Stimulated activated naive CD8-positive, alpha-beta T cell treated with anti-CD3 and anti-CD28 coated beads, Interleukin-15, amount 100 ng/mL, for 72 hours (primary cell): ENCODE data around the gene CHCHD5.
"Not testable (repeated sequence)": the region's sequence is repeated elsewhere in the genome, so short reads cannot be mapped to it uniquely, and the experiment has no call there.

Source experiments
- ATAC-seq: fragments of 150-1000 bp; cut with Tn5 transposase; 2 replicates; pipeline ENCODE4 v1.10.0; 2021; ENCODE audit warnings: mild to moderate bottlenecking, moderate library complexity
- DNase-seq, 2 donors: peaks; one replicate each; pipeline ENCODE4 v3.0.0; 2021 to 2022
- H3K27ac Mint-ChIP-seq, 2 donors: one replicate each; pipeline ENCODE4 v1.8.0; 2022; ENCODE audit warnings: mild to moderate bottlenecking in 2 of 2, mixed read lengths in 2 of 2, moderate library complexity in 2 of 2
- H3K27me3 Mint-ChIP-seq: one replicate; pipeline ENCODE4 v1.8.0; 2022; ENCODE audit warnings: mixed read lengths
- H3K4me1 Mint-ChIP-seq: one replicate; pipeline ENCODE4 v1.8.0; 2022; ENCODE audit warnings: mild to moderate bottlenecking, mixed read lengths
- H3K4me3 Mint-ChIP-seq, 2 donors: one replicate each; pipeline ENCODE4 v1.8.0; 2022; ENCODE audit warnings: mild to moderate bottlenecking in 2 of 2, mixed read lengths in 2 of 2, moderate library complexity in 1 of 2
- H3K9me3 Mint-ChIP-seq, 2 donors: one replicate each; pipeline ENCODE4 v1.8.0; 2022; ENCODE audit warnings: mixed read lengths in 2 of 2

The CHCHD5 gene

GRCh38 chr2:112584134-112584890 is at the start of gene CHCHD5:
TSS of gene CHCHD5 (plus strand) at chr2:112584609. CDS start at chr2:112584648, 39 bp downstream.
- Mint-ChIP-seq H3K4me1 (peaks cover 42% of the 10 kb centered on the region), H3K27me3 (no peaks in the 10 kb centered on the region), H3K4me3 (peak within 1 kb of the TSS; percentile 96 to 97), H3K9me3 (no peaks in the 10 kb centered on the region), H3K27ac (peak within 1 kb of the TSS; percentile 98 to 99)
- peak; percentile 92 for ATAC-seq
- peak; percentile 92 to 96 for DNase-seq

- ATAC-seq, result no peak
- no peak overlapping the region for H3K4me3 Mint-ChIP-seq
- no peak for DNase-seq
- no peaks in the 10 kb centered on the region for H3K9me3 Mint-ChIP-seq
- no peak overlapping the region for H3K27ac Mint-ChIP-seq
- no peaks in the 10 kb centered on the region for H3K4me1 Mint-ChIP-seq
- no peaks in the 10 kb centered on the region for H3K27me3 Mint-ChIP-seq
These were observed 49.6 kb upstream of the CHCHD5 start for GRCh38 chr2:112534826-112535225.

GRCh38 chr2:112536665-112537064 is 47.7 kb upstream of the CHCHD5 start:
- H3K27ac Mint-ChIP-seq, ATAC-seq, DNase-seq, H3K9me3 Mint-ChIP-seq, H3K4me3 Mint-ChIP-seq, H3K27me3 Mint-ChIP-seq: not testable (repeated sequence)
- H3K4me1 Mint-ChIP-seq, result peaks cover 12% of the 10 kb centered on the region

GRCh38 chr2:112539306-112539705 is 45.1 kb upstream of the CHCHD5 start:
- no peak overlapping the region for H3K27ac Mint-ChIP-seq
- H3K9me3 Mint-ChIP-seq, result no peaks in the 10 kb centered on the region
- H3K4me1 Mint-ChIP-seq, result peaks cover 12% of the 10 kb centered on the region
- H3K27me3 Mint-ChIP-seq, result no peaks in the 10 kb centered on the region
- ATAC-seq, result no peak
- H3K4me3 Mint-ChIP-seq, result no peak overlapping the region
- DNase-seq, result no peak

- Mint-ChIP-seq H3K4me1 (peaks cover 12% of the 10 kb centered on the region), H3K4me3 (no peak overlapping the region)
- ATAC-seq, result no peak
These were observed 43.5 kb upstream of the CHCHD5 start for GRCh38 chr2:112540906-112541305.

GRCh38 chr2:112541315-112542122 is 42.9 kb upstream of the CHCHD5 start:
- H3K9me3 Mint-ChIP-seq, result no peaks in the 10 kb centered on the region
- ATAC-seq (peak; percentile 90), DNase-seq (peak in 1 of 2 donors; percentile 82)
- H3K27ac Mint-ChIP-seq, result peak overlapping the region in 1 of 2 donors; percentile 92
- peaks cover 12% of the 10 kb centered on the region for H3K4me1 Mint-ChIP-seq
- no peaks in the 10 kb centered on the region for H3K27me3 Mint-ChIP-seq
- no peak overlapping the region for H3K4me3 Mint-ChIP-seq

More at GRCh38 chr2:112540906-112541305, 43.5 kb upstream of the CHCHD5 start:
- Mint-ChIP-seq H3K27ac (peak overlapping the region in 1 of 2 donors; percentile 92), H3K27me3 (no peaks in the 10 kb centered on the region), H3K9me3 (no peaks in the 10 kb centered on the region)
- DNase-seq, result no peak

- no peaks in the 10 kb centered on the region for H3K9me3 Mint-ChIP-seq
- DNase-seq, result peak; percentile 80 to 81
- H3K27me3 Mint-ChIP-seq, result no peaks in the 10 kb centered on the region
- no peak within 1 kb of the TSS for H3K4me3 Mint-ChIP-seq
- peaks cover 12% of the 10 kb centered on the region for H3K4me1 Mint-ChIP-seq
- H3K27ac Mint-ChIP-seq, result peak within 1 kb of the TSS in 1 of 2 donors; percentile 92
- ATAC-seq, result peak; percentile 88
These were observed 42.1 kb upstream of the CHCHD5 start, which contains the start of gene POLR1B for GRCh38 chr2:112542123-112542983. TSS of gene POLR1B (plus strand) at chr2:112542465. CDS start at chr2:112542495, 30 bp downstream.

- no peak overlapping the region for H3K27ac Mint-ChIP-seq
- ATAC-seq, result peak; percentile 10
- DNase-seq, result peak; percentile 8 to 11
- H3K27me3 Mint-ChIP-seq, result no peaks in the 10 kb centered on the region
- no peaks in the 10 kb centered on the region for H3K9me3 Mint-ChIP-seq
- H3K4me3 Mint-ChIP-seq, result no peak overlapping the region
- H3K4me1 Mint-ChIP-seq, result peaks cover 12% of the 10 kb centered on the region
These were observed 41.3 kb upstream of the CHCHD5 start for GRCh38 chr2:112542984-112543661.

- ATAC-seq, result no peak
- Mint-ChIP-seq H3K4me3 (no peak overlapping the region), H3K4me1 (peaks cover 10% of the 10 kb centered on the region), H3K27me3 (no peaks in the 10 kb centered on the region), H3K9me3 (no peaks in the 10 kb centered on the region), H3K27ac (peak overlapping the region in 1 of 2 donors; percentile 76)
- no peak for DNase-seq
These were observed 37.1 kb upstream of the CHCHD5 start for GRCh38 chr2:112547333-112547732.

- DNase-seq, result no peak
- H3K9me3 Mint-ChIP-seq, result no peaks in the 10 kb centered on the region
- no peaks in the 10 kb centered on the region for H3K27me3 Mint-ChIP-seq
- peak overlapping the region in 1 of 2 donors; percentile 38 for H3K27ac Mint-ChIP-seq
- peaks cover 10% of the 10 kb centered on the region for H3K4me1 Mint-ChIP-seq
- no peak for ATAC-seq
- H3K4me3 Mint-ChIP-seq, result no peak overlapping the region
These were observed 35.4 kb upstream of the CHCHD5 start for GRCh38 chr2:112548980-112549379.

GRCh38 chr2:112566104-112566503 is 18.3 kb upstream of the CHCHD5 start:
- Mint-ChIP-seq H3K27me3 (no peaks in the 10 kb centered on the region), H3K9me3 (no peaks in the 10 kb centered on the region), H3K4me3 (no peak overlapping the region), H3K27ac (no peak overlapping the region), H3K4me1 (peaks cover 8% of the 10 kb centered on the region)
- ATAC-seq, result no peak
- no peak for DNase-seq

- H3K27ac Mint-ChIP-seq, result not testable (repeated sequence)
These were observed 17.9 kb upstream of the CHCHD5 start for GRCh38 chr2:112566508-112566907.

GRCh38 chr2:112572005-112572404 is 12.4 kb upstream of the CHCHD5 start:
- H3K4me3 Mint-ChIP-seq, result no peak overlapping the region
- ATAC-seq, result no peak
- H3K4me1 Mint-ChIP-seq, result no peaks in the 10 kb centered on the region
- H3K27ac Mint-ChIP-seq, result no peak overlapping the region
- no peak for DNase-seq
- no peaks in the 10 kb centered on the region for H3K9me3 Mint-ChIP-seq
- H3K27me3 Mint-ChIP-seq, result no peaks in the 10 kb centered on the region

More at GRCh38 chr2:112566508-112566907, 17.9 kb upstream of the CHCHD5 start:
- not testable (repeated sequence) for H3K4me3 Mint-ChIP-seq, H3K4me1 Mint-ChIP-seq, H3K27me3 Mint-ChIP-seq, DNase-seq, ATAC-seq, H3K9me3 Mint-ChIP-seq

GRCh38 chr2:112577756-112578155 is 6.7 kb upstream of the CHCHD5 start:
- H3K4me1 Mint-ChIP-seq, result peaks cover 5% of the 10 kb centered on the region
- ATAC-seq (no peak), DNase-seq (no peak)
- H3K4me3 Mint-ChIP-seq, result no peak overlapping the region
- no peaks in the 10 kb centered on the region for H3K9me3 Mint-ChIP-seq
- peak overlapping the region in 1 of 2 donors; percentile 27 for H3K27ac Mint-ChIP-seq
- H3K27me3 Mint-ChIP-seq, result no peaks in the 10 kb centered on the region

- Mint-ChIP-seq H3K4me3 (no peak overlapping the region), H3K27me3 (no peaks in the 10 kb centered on the region), H3K27ac (no peak overlapping the region), H3K4me1 (peaks cover 17% of the 10 kb centered on the region), H3K9me3 (no peaks in the 10 kb centered on the region)
- DNase-seq, result no peak
- no peak for ATAC-seq
These were observed 5.2 kb upstream of the CHCHD5 start for GRCh38 chr2:112579241-112579640.
